Fibroblast of pulmonary artery (primary cell): Measurements from ENCODE around the gene IER3.

ENCODE experiments used
- DNase-seq: peaks from one replicate; pipeline ENCODE4 v3.0.0-alpha.2; 2010; ENCODE audit warnings: low read depth
- H3K4me3 ChIP-seq: replicated peaks from 2 replicates; pipeline ENCODE4 v1.5.1; 2011; ENCODE audit warnings: low read depth, mild to moderate bottlenecking, control low read depth, low read length, moderate library complexity
- CTCF ChIP-seq: IDR thresholded peaks from 2 replicates; pipeline ENCODE4 v1.5.1; 2011; ENCODE audit warnings: mild to moderate bottlenecking, control low read depth, low read length, inconsistent platforms; ENCODE audit errors: missing control alignments

Gene IER3

GRCh38 chr6:30747300-30747687, 2.9 kb upstream of the IER3 start:
- no peak for DNase-seq
- no peak for TF ChIP-seq CTCF
- no peak overlapping the region for H3K4me3 ChIP-seq

- peak overlapping the region; percentile 87 for H3K4me3 ChIP-seq
- TF ChIP-seq CTCF, result no peak
- DNase-seq, result peak; percentile 44
Observed at GRCh38 chr6:30743099-30744053, 971 bp downstream of the IER3 start.

- peak within 1 kb of the TSS; percentile 87 for H3K4me3 ChIP-seq
- peak; percentile 98 for DNase-seq
- TF ChIP-seq CTCF, result no peak
Observed at GRCh38 chr6:30742316-30743098, 1.8 kb downstream of the IER3 start, which contains the start of gene FLOT1. FLOT1 (minus strand) TSS chr6:30742687; CDS start chr6:30742189, 498 bp downstream.

- peak overlapping the region; percentile 87 for H3K4me3 ChIP-seq
- no peak for TF ChIP-seq CTCF
- no peak for DNase-seq
Observed at GRCh38 chr6:30741789-30742315, 2.5 kb downstream of the IER3 start.

GRCh38 chr6:30741063-30741779, 3.1 kb downstream of the IER3 start:
- no peak for TF ChIP-seq CTCF
- peak; percentile 55 for DNase-seq
- H3K4me3 ChIP-seq, result peak overlapping the region; percentile 87

GRCh38 chr6:30740540-30740870, 3.8 kb downstream of the IER3 start:
- no peak for TF ChIP-seq CTCF
- no peak overlapping the region for H3K4me3 ChIP-seq

More at GRCh38 chr6:30740540-30740870, 3.8 kb downstream of the IER3 start:
- peak; percentile 45 for DNase-seq
